GM12892 (cell line): ENCODE results near the gene BANK1.

Source experiments
- POLR2A ChIP-seq: IDR thresholded peaks from 2 replicates; pipeline ENCODE4 v1.6.1; 2011; ENCODE audit warnings: low read depth, low read length, control low read depth
- POLR2AphosphoS5 ChIP-seq: IDR thresholded peaks from 2 replicates; pipeline ENCODE4 v1.6.1; 2011; ENCODE audit warnings: low read depth, low read length, control low read depth

- no peak for TF ChIP-seq POLR2A
- TF ChIP-seq POLR2AphosphoS5 = no peak
Measured at GRCh38 chr4:102036619-102037376, 246.3 kb downstream of the BANK1 start.
